HG03354 (cell line): ENCODE data around the gene STN1.

Source experiments
- ATAC-seq: cut with Tn5 transposase; IDR thresholded peaks from one replicate; pipeline ENCODE4 v1.9.1; 2021; ENCODE audit warnings: mild to moderate bottlenecking; ENCODE audit not compliant: unreplicated experiment, poor library complexity, severe bottlenecking

The STN1 gene

GRCh38 chr10:103930881-103931280 lies 12.9 kb upstream of the STN1 start:
- no peak for ATAC-seq

DNA sequence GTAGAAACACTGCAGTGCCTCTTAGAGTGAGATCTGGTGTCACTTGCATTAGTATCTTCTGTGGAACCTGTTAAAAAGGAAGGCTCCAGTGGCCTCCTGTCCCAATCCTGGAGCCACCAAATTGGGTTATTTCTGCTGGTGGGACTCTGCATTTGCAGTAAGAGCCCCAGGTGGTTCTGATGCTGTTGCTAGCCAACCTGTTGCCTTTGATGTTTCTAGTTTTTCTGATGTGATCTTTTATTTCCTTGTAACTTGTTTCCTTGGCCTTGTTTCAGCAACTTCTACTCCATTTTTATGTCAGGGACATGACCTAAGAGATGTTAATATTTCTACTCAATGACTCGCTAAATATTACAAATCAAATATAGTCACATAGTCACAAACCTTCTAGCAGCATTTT lies 12.5 kb upstream of the STN1 start:
- ATAC-seq = no peak

- ATAC-seq = no peak
These were observed 11.5 kb upstream of the STN1 start for GRCh38 chr10:103929381-103929921.

GRCh38 chr10:103928784-103929183 lies 10.8 kb upstream of the STN1 start:
- no peak for ATAC-seq

DNA sequence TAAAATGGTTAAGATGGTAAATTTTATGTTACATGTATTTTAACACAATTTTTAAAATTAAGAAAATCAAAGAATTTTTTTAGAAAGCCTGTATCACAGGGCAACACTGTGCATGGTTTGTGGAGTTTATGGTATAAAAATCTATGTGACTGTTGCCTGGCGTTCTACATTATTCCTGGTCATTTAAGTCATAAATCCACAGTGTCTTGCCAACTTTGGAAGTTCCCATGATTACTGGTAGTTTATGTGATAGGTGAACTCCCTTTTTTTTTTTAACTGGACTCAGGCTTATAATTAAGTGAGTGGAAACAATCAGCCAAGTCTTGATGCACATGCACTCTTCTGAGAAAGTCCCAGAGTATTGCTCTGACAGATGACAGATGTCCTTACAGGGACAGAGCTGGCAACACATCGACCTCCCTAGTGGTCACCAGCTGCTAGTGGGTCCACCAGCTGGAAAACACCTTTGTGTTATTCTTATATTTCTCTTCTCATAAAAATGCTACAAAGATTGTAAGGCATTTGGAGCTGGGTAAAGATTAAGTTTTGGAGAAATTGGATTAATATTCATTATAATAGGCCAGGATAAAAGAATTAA lies 8.8 kb upstream of the STN1 start:
- ATAC-seq = peak; percentile 47

DNA sequence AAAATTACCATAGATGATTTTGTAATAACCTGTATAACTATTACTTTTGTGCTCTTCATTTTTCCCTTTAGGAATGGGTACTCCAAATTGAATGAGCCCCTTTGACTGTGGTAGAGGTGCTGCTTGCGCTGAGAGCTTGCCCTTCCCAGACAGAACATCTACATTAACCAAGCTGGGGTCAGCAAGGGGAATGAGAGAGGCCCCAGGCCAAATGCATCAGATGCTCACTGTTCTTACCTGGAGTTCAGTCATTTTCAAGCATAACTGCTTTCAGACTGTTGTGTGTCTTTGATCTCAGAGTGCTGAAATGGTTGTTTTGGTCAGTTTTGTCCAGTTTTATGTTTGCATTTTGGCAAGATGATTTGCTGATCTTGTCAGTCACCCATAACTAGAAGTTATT lies 7.6 kb upstream of the STN1 start:
- ATAC-seq = no peak

DNA sequence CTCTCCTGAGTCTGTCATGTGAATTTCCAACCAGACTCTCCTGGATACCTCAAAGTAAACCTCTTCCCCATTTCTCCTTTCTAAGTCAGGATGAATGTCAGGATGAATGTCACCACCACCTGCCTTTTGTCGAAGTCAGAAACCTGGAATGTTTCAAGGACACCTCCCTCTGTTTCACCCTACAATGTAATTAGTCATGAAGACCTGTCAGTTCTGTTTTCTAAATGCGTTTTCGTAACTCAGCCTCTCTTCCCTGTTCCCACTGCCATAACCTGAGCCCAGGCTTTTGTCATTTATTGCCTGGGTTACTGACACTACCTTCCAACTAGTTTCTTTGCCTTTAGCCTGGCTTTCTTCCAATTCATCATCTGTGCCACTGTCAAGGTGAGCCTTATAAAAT lies 5.5 kb upstream of the STN1 start:
- no peak for ATAC-seq

GRCh38 chr10:103922659-103923058 lies 4.7 kb upstream of the STN1 start:
- ATAC-seq = no peak

DNA sequence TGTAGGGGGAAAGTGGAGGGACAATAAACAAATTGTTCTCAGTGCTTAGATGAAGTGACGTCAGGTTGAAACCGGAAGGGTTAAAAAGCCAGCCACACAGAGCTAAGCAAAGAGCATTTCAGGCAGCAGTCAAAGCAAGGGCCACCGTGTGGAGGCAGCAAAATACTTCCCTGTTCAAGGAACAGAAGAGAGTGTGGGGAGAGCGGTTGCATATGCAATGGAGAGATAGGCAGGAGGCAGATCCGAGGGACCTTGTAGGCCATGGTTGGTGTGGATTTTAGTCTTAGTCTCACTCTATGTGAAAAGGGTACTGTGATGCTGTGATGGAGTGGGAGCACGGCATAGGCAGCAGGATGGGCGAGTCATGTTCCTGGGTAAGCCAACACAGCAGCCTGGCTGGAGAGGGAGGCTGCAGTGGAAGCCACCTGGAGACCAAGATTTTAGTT lies 3.8 kb upstream of the STN1 start:
- no peak for ATAC-seq

DNA sequence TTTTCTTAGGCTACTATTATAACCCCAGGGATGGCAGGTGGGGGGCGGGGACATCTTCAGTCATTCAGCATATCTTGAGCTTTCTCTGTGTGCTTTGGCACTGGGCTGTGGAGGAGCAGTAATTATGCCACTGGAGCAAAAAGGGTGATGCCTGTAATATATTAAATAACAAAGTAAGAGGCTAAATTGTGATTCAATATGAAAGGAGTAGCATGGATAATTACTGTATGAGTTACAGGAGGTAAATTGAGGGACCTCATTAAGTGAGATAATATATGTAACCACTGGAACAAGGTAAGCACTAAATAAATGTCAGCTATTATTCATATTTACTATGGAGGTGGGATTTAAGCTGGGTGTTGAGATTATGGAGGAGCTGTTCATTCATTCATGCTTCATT lies 3.3 kb upstream of the STN1 start:
- no peak for ATAC-seq

DNA sequence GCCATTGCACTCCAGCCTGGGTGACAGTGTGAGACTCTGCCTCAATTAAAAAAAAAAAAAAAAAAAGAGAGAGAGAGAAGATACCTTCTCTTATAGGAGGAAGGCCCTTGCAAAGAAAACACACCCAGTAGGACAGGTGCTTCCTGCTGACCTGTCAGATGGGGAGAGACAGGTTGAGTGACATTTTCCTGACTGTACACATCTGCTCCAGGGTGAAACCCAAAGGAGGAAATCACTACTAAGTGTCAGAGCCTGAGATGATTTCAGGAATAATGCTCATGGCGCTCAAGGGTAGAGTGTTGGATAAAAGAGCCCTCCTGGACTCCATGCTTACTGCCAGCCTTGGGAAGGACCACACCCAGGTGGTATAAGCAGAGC lies 1.7 kb upstream of the STN1 start:
- no peak for ATAC-seq

DNA sequence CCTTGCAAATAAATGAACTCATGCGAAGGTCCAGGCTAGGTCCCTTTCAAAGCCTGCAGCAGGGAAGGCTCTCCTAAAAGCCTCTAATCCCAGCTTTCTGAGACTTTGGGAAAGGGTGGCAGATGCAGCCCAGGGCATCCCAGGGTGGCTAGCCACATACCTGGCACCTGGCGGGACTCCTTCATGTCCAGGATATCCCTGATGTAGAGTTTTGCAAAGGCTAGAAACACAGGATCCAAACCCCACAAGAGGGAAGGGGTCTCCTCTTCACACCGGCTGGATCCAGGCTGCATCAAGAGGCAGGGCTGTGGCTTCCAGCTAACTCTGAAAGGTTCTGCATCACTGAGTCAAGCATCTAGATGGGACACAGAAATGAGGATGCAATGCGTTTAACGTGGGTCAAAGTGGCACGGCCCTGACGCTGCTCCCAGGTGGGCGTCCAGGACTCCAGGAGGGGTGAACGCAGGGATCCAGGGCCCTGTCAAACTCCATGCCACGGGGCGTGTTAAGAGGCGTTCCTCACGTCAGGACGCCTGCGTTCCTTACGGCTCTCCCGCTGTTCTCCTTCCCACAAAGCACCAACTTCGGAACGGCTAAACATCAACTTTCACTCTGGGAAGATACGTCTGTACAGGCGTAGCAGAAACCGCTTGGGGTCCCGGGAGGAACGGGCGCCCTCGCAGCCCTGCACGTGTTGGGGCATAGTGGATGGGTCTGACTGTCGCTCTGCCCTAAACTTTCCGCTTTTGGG lies 507 bp downstream of the STN1 start:
- peak; percentile 6 for ATAC-seq

GRCh38 chr10:103916876-103917275 lies 1.1 kb downstream of the STN1 start:
- no peak for ATAC-seq

DNA sequence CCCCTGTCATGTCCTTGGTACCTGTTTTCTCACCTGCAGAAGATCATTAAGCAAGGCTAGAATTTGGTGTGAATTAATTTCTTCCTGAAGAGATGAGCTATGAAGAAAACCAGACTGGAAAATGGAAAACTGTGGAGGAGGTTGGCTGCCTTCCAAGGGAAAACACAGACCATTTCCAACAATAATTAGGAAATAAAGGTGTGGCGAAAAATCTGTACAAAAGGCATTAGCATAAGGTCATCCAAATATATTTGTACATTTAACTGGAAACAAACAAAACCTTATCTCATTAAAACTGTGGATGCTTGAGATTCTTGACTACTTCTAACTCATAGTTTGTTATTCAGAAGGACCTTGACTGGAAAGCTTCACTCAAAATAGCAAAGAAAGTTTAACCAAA lies 1.7 kb downstream of the STN1 start:
- ATAC-seq = no peak

GRCh38 chr10:103915796-103916195 lies 2.2 kb downstream of the STN1 start:
- peak; percentile 16 for ATAC-seq

- ATAC-seq = no peak
These were observed 5.2 kb downstream of the STN1 start for GRCh38 chr10:103912759-103913158.

- peak; percentile 40 for ATAC-seq
These were observed 6.9 kb downstream of the STN1 start for GRCh38 chr10:103911021-103911459.

DNA sequence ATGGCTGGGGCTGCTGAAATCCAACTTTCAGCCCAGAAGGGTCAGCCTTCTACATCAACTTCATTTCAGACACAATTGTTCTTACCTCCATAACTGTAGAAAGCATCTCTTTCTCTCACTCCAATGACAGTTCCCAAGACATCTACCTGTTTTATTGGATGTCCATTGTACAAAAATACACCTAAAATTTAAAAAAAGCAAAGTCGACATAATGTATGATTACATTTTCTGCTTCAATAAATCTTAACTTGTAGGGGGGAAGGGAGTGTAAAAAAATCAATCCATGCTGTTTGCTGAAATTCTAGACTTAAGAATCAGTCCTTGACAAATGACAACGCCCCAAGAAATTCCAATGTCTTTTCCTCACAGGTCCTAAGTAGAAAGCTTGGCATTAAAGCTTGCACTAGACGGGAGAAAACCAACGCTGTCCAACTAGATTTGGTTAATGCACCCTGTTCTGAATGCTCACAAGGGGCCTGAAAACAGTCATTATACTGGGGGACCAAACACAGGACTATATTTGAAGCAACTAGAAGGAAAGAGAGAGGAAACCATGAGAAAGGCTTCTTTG lies 7.5 kb downstream of the STN1 start:
- ATAC-seq = no peak

GRCh38 chr10:103905441-103905840 lies 12.5 kb downstream of the STN1 start:
- no peak for ATAC-seq

DNA sequence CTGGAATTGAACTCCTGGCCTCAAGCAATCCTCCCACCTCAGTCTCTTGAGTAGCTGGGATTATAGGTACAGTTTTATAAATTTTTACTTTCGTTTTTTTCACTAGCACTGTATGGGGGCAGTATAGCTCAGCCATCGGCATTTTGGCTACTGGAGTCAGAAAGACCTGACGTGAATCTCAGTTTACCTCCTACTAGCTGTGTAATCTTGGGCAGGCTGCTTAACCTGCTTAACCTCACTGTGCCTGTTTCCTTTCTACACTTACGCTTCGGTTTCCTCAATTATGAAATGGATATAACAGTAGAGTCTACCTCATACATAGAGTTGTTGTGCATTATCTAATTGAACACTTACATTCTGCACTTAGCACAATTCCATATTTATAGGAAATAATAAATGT lies 16.7 kb downstream of the STN1 start:
- no peak for ATAC-seq

- ATAC-seq = no peak
These were observed 18.7 kb downstream of the STN1 start for GRCh38 chr10:103899312-103899711.
